GM12801 (cell line): Measurements from ENCODE around the gene SYT1.

ENCODE experiments used
- CTCF ChIP-seq: IDR thresholded peaks from one replicate; pipeline ENCODE4 v1.5.1; 2011; ENCODE audit warnings: control low read depth; ENCODE audit not compliant: insufficient read length; ENCODE audit errors: extremely low read depth

SYT1 gene

GRCh38 chr12:79454338-79454843 is 589.8 kb downstream of the SYT1 start:
- no peak for TF ChIP-seq CTCF

- no peak for TF ChIP-seq CTCF
Observed at GRCh38 chr12:79455286-79455685, 590.7 kb downstream of the SYT1 start.

DNA sequence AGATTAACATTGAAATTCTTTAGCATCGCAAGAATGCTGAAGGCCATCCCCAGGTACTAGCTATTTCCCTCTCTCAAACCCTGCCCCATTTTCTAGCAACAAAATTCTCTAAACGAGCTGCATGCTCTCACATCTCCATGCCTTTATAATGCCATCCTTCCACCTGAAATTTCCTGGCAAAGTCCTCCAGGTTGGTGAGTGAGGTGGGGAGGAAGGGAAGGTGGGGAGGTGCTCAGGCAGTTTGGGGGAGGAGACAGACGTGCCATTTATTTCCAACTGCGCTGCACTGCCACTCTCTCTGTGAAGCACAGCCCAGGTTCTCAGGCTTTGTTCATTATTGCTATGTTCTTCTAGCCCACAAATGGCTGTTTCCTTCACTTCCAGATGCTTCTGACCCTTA is 617.7 kb downstream of the SYT1 start:
- TF ChIP-seq CTCF: no peak

GRCh38 chr12:79482921-79483320 is 618.3 kb downstream of the SYT1 start:
- no peak for TF ChIP-seq CTCF

- TF ChIP-seq CTCF: no peak
Observed at GRCh38 chr12:79486154-79486553, 621.6 kb downstream of the SYT1 start.

GRCh38 chr12:79487386-79488110 is 623.0 kb downstream of the SYT1 start:
- no peak for TF ChIP-seq CTCF
